HG03354 (cell line): Measurements from ENCODE around the gene GFOD1.

Experiments used
- ATAC-seq: cut with Tn5 transposase; IDR thresholded peaks from one replicate; pipeline ENCODE4 v1.9.1; 2021; ENCODE audit warnings: mild to moderate bottlenecking; ENCODE audit not compliant: unreplicated experiment, poor library complexity, severe bottlenecking

The GFOD1 gene

DNA sequence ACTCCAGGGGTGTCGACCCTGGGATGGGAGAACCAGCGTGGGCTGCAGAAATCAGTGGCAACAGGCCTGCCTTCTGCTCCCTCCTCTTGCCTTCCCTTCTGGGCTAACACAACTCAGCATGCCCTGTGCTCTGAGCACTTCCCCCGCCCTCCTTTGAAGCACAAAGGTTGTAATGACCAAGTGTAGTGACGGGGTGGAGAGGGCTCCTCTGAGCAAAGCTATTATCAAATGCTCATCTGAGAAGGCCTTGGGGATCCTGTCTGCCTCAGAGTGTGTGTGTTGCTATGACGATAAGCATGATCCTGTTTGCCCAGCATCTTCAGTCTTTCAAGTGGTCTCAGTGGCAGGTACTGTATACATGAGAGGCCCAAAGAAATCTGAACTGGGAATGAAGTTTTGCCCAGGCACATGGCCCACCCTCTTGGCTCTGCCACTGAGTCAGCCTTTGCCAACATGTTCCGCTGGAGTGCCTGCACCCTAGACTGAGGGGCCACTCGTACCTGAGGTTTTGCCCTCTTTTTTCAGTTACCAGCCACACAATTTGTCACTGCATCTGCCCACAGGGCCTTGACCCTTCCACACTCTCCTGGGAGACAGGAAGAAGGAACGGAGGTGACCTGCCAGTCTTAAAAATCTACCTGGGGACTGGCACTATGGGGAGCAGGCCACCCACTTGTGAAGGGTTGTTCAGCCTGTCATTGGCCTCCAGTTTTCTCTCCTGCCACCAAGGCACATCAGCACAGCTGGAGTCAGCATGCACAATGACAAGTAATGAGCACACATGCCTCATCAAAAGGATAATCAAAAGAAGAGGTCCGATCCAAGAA, 74.5 kb downstream of the GFOD1 start:
- ATAC-seq = no peak

DNA sequence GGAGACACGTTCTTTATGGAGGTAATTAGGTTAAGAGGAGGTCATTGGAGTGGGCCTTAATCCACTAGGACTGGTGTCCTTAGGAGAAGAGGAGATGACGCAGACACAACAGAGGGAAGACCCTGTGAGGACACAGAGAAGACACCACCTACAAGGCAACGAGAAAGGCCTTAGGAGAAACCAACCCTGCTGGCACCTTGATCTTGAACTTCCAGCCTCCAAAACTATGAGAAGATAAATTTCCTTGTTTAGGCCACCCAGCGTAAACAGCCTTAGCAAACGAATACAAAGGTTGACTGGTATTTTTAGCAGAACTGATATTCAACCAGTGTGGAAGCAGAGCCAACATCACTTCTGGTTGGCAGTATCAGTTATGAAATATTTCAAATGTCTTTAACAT, 75.2 kb downstream of the GFOD1 start:
- ATAC-seq = no peak

DNA sequence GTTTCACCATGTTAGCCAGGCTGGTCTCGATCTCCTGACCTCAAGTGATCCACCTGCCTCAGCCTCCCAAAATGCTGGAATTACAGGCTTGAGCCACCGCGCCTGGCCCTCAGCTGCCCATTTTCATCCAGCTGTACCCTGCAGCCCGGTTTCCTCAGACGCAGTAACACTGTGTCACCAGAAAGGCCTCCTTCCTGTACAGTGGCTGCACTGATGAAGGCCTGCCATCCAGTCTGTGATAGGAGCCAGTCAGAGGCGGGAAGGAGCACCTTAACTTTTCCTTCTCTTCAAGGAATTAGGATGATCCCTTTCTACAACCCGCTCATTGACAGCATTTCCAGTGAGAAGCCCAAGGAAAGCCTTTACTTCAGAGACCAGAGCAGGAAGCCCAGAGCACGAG, 75.9 kb downstream of the GFOD1 start:
- ATAC-seq = no peak

DNA sequence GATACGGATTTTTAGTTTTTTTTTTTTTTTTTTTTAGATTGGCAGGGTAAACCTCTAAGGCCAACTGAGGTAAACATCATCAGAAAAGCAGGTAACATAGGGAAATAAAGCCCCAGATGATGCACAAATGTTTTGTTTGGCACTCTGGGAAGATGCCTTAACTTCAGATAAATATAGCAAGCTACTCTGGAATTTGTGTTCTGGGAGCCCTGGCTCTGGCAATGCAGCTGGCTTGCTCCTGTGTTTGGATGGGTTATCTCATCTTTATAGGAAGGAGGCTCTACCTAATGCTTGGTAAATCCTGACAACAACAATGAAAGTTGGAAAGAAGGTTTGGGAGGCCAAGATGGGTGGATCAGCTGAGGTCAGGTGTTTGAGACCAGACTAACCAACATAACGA, 77.4 kb downstream of the GFOD1 start:
- ATAC-seq = no peak

DNA sequence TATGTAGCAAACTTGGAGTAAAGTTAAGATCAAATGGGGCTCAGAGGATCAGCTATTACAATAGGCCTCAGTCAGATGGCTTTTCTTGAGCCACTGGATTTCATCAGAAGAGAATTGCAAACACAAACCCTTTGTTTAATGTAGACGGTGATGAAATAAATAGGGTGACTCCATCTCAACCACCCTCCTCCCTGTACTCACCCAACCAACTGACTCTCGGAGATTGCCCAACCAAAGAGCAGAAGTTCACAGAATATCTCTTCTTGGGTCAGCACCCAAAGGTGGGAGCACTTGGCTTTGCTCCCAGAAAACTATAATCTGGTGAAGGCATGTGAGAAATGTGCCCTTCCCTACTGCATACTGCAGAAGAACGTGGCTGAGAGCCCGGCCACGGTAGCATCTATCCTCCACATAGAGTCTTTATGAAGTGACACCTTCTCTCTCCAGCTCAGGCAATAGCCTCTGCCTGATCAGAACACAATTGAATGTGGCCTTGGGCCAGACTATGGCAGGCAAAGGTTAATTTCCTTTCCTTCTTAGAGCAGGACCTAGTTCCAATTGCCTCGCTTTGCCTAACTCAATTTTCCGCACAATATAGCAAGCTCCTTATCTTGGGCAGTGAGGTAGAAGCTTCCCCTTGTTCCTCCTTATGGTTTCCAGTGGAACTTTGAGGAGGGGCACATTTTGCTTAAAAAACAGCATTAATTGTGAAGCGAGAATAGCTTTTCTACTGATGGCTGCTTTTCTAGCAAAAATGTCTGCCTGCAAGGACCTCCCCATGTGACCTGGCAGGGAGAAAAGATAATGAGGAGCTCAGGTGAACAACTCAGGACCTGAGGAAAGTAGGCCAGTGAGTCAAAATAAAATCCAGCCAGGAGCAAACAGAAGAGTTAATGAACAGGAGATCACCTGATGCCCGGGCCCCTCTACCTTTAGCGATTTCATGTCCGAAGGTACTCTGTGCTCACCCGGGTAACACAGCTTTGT, 79.4 kb downstream of the GFOD1 start:
- ATAC-seq = no peak

DNA sequence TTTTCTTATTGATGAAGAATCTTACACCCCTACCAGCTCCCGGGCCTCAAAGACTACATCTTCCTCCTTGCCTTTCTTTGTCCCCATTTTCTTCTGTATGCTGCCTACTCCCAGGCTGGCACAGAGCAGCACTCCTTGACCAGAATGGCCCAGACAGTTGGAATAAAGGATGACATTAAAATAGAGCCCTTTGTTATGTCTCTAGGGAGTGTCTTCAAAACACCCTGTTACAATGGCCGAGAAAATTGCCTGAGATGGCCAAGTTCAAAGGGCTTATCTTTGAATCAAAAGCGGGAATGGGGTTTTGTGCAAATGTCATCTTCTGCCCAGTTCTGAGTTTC, 80.1 kb downstream of the GFOD1 start:
- no peak for ATAC-seq

DNA sequence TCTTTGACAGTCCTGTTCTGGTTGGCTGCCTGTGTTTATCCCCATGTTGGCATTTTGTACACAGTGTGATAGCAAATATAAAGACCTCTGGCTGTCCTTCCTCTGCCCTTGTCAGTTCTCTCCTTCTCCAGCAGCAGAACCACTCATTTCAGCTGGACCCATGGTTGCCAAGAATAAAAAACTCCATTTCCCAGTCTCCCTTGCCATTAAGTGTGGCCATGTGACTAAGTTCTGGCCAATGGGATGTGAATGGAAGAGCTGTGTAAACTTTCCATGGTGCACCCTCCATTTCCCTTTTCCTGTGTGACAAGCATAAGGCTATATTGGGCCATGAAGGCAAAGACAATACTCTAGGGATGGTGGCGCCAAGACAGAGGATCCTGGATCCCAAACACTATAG, 80.6 kb downstream of the GFOD1 start:
- no peak for ATAC-seq

DNA sequence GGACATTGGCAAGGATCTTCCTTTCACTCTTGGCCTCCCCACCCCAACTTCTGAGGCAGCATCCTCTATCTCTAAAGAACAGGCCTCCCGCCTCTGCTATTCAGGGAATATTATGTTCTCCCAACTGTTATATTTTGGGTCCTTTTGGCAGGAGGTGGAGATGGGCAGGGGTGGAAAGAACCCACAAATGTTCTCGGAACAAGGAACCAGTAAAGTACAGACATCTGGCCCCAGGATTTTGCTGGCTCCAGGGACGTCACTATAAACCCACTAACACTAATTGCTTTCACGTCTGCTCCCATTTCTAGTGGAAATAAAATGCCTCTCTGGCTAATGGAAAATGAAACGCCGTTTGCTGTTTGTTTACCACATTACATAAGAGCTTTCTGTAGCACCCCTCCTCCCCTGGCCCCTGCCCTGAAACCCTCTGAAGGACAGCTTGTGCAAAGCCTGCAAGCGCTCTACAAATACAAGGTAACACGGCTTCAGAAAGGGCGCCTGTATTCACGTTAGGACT, 81.4 kb downstream of the GFOD1 start:
- no peak for ATAC-seq

DNA sequence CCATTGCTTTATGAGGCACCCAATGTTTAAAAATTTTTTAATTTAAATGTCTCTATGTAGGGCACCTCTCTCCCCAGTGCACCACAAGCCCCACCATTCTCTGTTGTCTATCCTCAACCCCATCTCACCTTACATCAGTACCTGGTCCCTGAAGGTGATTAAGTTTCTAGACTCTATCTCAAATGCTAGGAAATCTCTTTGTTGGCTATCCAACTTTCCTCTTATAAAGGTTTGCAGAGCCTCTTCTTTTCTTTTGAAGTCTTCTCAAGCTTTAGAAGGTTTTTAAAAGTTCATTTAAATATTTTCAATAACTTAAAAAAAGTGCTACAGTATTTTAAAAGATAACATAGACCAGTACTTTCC, 82.5 kb downstream of the GFOD1 start:
- no peak for ATAC-seq

DNA sequence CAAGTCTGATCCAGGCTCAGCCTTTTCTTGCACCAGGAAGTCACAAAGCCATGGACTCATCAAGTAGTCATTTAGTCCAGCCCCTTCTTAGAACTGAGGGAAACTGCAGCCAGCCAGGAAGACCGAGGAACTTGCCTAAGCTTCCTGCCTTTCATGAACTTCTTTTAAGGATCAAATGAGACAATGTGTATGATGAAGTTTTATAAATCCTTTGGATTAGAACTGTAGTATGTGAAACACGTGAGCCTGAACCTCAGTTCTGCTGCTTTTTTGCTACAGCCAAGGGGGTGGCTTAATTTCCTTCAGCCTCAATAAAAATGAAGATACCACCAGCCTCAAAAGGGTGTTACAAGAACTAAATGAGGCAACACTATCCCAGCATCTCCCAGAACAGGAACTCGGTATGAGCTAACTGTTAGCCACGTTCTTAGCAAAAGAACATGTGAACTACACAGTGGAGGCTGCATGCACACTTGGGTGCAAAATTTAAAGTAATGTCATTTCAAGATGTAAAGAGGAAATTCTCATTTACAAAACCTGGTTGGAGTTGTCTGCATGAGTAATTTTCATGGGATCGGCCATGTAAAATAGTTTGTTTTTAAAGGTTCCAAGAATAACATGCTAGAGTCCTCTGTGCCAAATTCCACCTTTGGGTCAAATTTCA, 83.0 kb downstream of the GFOD1 start:
- no peak for ATAC-seq

DNA sequence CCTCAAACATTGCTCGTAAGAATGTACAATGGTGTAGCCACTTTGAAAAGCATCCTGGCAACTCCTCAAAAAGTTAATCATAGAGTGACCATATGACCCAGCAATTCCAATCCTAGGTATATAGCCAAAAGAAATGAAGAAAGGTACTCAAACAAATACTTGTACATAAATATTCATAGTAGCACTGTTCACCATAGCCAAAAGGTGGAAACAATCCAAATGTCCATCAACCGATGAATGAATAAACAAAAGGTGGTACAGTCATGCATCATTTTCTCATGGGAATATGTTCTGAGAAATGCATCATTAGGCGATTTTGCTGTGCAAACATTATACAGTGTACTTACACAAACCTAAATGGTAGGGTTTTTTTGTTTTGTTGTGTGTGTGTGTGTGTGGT, 84.7 kb downstream of the GFOD1 start:
- ATAC-seq = no peak

DNA sequence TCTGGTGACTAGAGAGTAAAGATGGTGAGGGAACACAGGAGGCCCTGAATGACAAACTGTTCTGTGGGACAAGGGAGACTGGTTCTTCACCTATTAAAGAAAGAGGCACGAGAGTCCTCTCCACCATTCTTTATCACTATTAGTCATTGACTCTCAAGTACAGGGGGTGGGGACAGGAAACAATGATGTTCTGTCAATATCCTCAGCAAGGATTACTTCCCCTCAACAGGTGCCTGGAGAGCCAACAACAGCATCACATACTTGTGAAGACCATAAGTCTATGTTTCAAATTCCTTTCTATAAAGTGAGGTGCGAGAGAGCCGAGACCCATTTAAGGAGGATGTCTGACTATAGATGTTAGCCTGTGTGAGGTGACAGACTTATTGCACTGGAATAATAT, 86.6 kb downstream of the GFOD1 start:
- peak; percentile 54 for ATAC-seq

DNA sequence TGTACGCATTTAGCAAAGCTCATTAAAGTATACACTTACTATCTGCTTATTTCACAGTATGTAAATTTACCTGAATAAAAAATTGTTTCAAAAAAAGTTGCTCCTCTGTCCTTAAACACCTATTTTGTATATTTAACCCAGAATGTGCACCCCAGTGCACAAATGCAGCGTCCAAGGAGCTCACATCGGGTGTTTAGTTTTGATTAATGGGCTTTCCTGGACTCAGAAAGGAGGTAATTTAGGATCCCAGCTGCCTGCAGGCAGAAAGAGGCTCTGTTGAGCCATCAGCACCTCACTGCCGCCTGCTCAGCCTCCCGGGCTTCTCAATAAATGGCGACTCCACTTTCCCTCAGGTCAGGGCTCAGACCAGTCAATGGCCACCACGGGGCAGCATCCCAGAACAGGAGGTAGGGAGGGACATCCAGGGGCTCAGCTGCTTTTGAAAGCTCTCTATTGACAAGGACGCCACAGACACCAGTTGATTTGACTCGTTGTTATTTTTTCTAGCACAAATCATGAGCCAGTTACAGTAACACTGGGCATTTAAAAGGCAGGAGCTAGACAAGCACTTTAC, 88.9 kb downstream of the GFOD1 start:
- ATAC-seq = no peak

DNA sequence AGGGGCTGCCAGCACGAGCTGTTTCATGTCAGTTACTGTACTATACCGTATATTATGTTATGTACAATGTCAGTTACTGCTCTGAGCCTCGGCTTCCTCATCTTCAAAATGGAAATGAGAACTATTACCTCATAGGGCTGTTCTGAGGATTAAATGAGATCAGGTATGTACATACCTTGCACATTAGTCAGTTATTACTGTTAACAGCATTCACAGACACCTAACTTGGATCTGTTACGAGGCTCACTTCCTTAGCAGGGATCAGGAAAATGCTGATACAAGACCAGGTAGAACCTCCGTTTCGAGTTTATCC, 89.4 kb downstream of the GFOD1 start:
- no peak for ATAC-seq

DNA sequence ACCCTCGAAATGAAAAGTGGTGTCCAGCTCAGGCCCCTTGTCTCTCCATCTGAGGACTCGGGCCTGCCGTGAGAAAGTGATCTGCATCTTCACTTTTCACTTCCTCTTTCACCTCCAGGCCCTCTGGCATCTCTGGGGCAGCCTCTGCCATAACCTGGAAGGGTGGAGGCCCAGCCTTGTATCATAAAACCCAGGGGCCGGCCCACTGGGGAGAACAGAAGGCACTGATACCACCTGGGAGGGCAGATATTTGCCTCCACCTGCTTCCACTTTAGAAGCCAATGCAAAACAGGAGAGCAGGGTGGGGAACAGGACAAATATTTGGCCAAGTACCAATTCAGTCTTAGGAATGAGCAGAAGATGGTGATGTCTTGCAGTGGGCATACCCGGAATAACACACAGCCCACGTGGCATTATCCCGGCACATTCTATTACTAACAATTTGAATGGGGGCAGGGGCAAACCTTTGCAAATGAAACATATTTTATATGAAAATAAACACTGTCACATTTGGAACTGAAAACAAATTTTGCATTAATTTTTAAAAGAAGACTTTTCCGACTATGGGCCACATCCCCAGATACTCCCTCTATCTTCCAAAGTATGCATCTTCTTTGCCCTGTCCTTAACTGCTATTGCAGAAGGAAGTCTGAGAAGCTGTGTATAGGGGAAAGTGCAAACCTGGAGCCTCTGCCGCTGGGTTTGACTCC, 89.9 kb downstream of the GFOD1 start:
- peak; percentile 76 for ATAC-seq

DNA sequence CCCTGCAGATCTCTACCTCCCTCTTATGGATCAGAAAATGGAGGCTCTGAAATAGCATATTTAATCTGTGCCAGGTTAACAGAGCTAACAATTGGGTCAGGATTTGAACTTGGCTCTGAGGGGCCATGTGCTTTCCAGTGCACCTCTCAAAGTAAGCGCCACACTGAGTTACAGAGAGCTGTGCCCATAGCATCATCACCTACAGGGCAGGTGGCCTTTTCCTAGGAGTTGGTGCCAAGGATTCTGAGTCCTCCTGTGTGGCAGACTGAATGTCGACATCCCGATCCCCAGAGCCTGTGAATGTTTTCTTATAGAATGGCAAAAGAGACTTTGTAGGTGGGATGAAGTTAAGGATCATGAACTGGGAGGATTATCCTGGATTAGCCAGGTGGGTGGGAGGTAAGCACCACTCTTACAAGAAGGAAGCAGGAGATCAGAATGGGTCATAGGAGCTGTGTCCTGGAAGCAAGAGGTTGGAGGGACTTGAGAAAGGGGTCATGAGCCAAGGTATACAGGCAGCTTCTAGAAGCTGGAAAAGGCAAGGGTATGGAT, 91.1 kb downstream of the GFOD1 start:
- ATAC-seq = no peak

DNA sequence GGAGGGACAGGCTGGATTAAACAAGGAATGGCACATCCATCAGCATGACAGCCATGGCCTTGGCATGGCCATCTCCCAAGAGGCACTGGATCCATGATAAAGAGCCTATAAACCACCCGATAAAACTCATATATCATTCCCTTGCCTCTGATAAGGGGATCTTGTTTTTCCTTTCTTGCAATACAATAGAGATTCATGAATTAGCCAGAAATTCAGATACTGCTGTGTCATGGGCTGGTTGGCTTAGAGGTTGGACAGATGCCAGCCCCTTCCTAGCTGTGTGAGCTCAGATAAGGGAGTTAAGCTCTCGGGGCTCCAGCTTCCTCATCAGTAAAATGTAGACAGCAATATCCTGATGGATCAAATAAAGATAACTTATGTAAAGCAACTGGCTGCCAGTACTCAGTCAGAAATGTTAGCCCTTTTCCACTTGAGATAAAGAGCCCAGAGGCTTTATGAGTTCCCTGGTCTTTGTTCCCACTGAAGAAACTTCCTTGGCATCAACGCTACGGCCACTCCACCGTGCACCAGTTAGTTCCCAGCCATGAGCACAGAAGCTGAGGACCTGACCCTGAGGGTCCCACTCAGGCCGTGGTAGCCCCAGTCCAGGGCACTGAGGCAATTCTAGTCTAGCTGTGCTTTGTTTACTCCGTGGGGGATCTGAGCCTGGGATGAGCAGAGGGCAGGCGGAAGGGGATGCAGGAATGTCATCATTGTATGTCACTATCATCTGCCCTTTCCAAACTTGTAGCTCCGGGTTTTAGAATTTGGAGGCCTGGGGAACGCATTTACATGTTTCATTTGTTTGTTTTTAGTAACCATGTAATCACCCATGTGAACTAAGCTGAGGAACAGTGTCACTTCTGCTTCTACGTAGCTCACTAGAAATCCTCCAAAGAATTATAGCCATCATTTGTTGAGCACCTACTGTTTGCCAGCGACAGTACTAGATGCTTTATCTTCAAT, 91.8 kb downstream of the GFOD1 start:
- peak; percentile 52 for ATAC-seq

DNA sequence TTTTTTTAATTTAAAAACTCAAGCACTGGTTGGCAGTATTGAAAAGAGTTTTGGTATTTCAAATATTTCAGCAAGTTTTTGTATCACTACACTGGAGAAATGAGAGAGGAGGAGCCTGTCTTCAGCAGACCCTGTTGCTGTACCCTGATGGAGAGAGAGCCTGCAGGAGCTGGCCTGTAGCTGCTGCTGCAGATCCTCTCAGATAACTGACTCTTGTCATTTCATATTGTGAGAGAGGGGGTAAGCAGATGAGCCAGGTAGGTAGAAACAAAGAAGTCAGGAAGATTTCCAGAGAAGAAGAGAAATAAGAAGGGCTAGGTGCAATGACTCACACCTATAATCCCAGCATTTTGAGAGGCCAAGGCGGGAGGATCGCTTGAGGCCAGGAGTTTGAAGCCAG, 94.9 kb downstream of the GFOD1 start:
- ATAC-seq = no peak
